Pancreas (tissue), 10 donors: ENCODE results near the gene OR10AD1. TPM values are rescaled to one million over a fixed set of nuclear protein-coding genes. Genes with fewer than 3 reads are reported as not detected.

Experiments used
- ATAC-seq, 4 donors: fragments of 200-7000 bp; cut with Tn5 transposase; one replicate each; pipeline versions ENCODE4 v1.8.0 to v1.9.1; 2020; ENCODE audit warnings: mild to moderate bottlenecking in 4 of 4, moderate library complexity in 4 of 4
- DNase-seq, 6 donors: peaks; one replicate each; pipeline ENCODE4 v3.0.0-alpha.2; 2020
- FAIRE-seq: peaks from 2 replicates; lab custom pipeline; 2012; peaks lifted over from hg19 to GRCh38; lab: Jason Lieb, UNC
- H3K27ac ChIP-seq, 4 donors: fragments of 200-600 bp; sonication (generic); 1 replicate in 3 of 4; 2 replicates in 1 of 4; pipeline versions ENCODE4 v1.5.0 to v1.8.0; 2020
- H3K27me3 ChIP-seq, 4 donors: fragments of 200-600 bp; one replicate each; pipeline ENCODE4 v1.8.0; 2021
- H3K36me3 ChIP-seq, 3 donors: fragments of 200-600 bp; sonication (generic) in 1 of 3; one replicate each; pipeline versions ENCODE4 v1.5.0 to v1.8.0; 2020 to 2021
- H3K4me1 ChIP-seq, 3 donors: fragments of 200-600 bp; one replicate each; pipeline ENCODE4 v1.8.0; 2021
- H3K4me3 ChIP-seq, 4 donors: fragments of 200-600 bp; sonication (generic) in 2 of 4; one replicate each; pipeline versions ENCODE4 v1.5.0 to v1.8.0; 2020 to 2021
- H3K9me3 ChIP-seq, 4 donors: fragments of 200-600 bp; one replicate each; pipeline ENCODE4 v1.8.0; 2021
- WGBS, 2 donors: extraction: QIAGEN DNeasy Blood & Tissue Kit; methylation state at CpG; one replicate each; pipeline ENCODE4 v1.1.7; 2013; 5-methylcytosine and 5-hydroxymethylcytosine counted together
- intact Hi-C, 3 donors: fragments of 100-400 bp; cut with DNase I; formaldehyde crosslinking; loops; one replicate each; pipeline versions ENCODE4 v1.11.1 to v1.14.2; 2022
- polyA plus RNA-seq, 2 donors: library from polyadenylated mRNA; stranded (reverse); fragments of 200-250 nt; gene quantifications; one replicate each; pipeline ENCODE4 v1.2.3, GENCODE V29; 2013
- total RNA-seq, 6 donors: library from RNA; stranded (reverse); fragmentation: NEBNext Ultra II Directional in 4 of 6; extraction: Animal tissue kit (Norgen Biotek cat#: 25700) in 4 of 6; gene quantifications; one replicate each; pipeline versions ENCODE4 v1.2.1 to v1.2.4, GENCODE V29; 2021 to 2023
- TF ChIP-seq, protein P1 (sequence below), 4 donors: fragments of 200-600 bp; sonication (generic) in 3 of 4; IDR thresholded peaks; one replicate each; pipeline versions ENCODE4 v1.5.0 to v1.8.0; 2021; ENCODE audit warnings: antibody characterized with exemption in 4 of 4
- donor health status: healthy with polysubstance abuse.
- donor health status: DM: no; HTN: no; CAD: no; lungs with moderate emphysema.
- donor health status: DM: no; HTN: no; CAD: no.
- donor health status: control.
- donor health status: control.
- donor health status: Bipolar disorder and iron deficiency.
- donor health status: DM: yes; HTN: yes; CAD: no.
- donor health status: DM: no; HTN: no; CAD: no.
- donor health status: DM: no; HTN: no; CAD: no.
- donor health status: DM: yes; HTN: yes; CAD: no.

OR10AD1 gene
- total and polyA plus RNA-seq, 8 donors: not detected

DNA sequence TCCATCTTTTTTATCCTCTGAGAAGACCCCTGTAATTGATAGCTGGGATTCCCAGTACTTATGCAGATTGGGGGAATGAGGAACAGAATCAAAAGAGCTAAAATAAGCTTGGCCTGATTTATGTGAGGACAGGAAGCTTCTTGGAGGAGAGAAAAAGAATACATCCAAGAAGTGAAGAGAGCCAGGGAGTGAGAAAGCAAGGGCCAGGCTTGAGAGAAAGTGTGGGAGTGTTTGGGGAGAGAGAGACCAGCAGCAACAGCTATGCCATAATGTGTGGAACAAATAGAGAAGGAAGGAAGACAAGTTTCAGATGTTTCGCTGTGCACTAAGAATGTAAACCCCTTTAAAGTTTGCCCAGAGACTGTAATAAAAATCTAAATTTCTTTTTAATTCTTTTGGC, 23.6 kb downstream of the OR10AD1 start:
- Histone ChIP-seq H3K4me1 (peaks cover 4 to 7% (median 5%) of the 10 kb centered on the region in 3 donors), H3K36me3 (no peaks in the 10 kb centered on the region), H3K4me3 (no peak overlapping the region), H3K27me3 (peaks cover 0 to 24% (median 3%) of the 10 kb centered on the region in 4 donors), H3K27ac (no peak overlapping the region), H3K9me3 (no peaks in the 10 kb centered on the region)
- no peak for DNase-seq
- no peak for ATAC-seq
- TF ChIP-seq, protein P1, sequence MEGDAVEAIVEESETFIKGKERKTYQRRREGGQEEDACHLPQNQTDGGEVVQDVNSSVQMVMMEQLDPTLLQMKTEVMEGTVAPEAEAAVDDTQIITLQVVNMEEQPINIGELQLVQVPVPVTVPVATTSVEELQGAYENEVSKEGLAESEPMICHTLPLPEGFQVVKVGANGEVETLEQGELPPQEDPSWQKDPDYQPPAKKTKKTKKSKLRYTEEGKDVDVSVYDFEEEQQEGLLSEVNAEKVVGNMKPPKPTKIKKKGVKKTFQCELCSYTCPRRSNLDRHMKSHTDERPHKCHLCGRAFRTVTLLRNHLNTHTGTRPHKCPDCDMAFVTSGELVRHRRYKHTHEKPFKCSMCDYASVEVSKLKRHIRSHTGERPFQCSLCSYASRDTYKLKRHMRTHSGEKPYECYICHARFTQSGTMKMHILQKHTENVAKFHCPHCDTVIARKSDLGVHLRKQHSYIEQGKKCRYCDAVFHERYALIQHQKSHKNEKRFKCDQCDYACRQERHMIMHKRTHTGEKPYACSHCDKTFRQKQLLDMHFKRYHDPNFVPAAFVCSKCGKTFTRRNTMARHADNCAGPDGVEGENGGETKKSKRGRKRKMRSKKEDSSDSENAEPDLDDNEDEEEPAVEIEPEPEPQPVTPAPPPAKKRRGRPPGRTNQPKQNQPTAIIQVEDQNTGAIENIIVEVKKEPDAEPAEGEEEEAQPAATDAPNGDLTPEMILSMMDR (IDR thresholded peaks at IDR 0.05): no peak
- FAIRE-seq: no peak
- WGBS, 2 donors: 88 to 95% methylated on average over 1 of the region's 1 CpG
- intact Hi-C loops: no loop called here

DNA sequence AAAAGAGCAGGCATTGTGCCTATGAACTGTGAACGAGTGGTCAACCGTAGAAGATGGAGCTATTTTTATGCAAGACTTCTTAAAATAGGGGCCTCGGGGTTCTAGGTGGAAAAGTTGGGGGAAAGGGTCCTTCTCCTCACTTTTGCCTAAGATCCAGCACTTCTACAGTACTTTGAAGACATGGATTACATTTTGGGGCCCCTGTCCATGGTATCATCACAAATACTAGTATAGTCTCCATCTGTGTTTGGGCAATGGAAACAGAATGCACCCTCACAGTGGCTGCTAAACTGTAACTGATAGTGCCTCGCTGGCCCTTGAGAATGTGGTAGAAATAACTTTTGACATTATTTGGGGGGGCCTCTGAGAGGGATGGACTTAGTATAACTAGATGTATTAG, 25.1 kb downstream of the OR10AD1 start:
- ATAC-seq (no peak), DNase-seq (no peak), FAIRE-seq (no peak)
- Histone ChIP-seq H3K36me3 (no peaks in the 10 kb centered on the region), H3K4me1 (peaks cover 4 to 5% (median 4%) of the 10 kb centered on the region in 3 donors), H3K27ac (no peak overlapping the region), H3K9me3 (no peaks in the 10 kb centered on the region), H3K27me3 (peaks cover 0 to 19% (median 0%) of the 10 kb centered on the region in 4 donors), H3K4me3 (no peak overlapping the region)
- TF ChIP-seq, protein P1 (IDR thresholded peaks at IDR 0.05): no peak
- intact Hi-C loops: no loop called here
- 62 to 65% methylated on average over 4 of the region's 4 CpGs for WGBS, 2 donors

DNA sequence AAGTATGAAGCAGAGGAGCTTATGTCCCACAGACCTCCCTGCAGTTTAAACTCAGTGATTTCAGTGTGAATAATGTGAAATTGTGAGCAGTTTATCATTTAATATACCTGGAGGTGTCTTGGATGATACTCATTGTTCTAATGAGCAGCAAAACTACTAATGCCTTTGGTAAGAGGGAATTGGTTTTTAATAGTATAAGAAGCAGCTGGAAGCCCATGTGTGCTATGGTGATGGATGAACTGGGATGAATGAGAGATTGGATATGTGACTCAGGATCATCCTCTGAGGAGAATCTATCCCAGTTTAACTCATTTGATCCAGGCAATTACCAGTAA, 26.7 kb downstream of the OR10AD1 start:
- H3K27ac ChIP-seq: no peak overlapping the region
- peaks cover 0 to 4% (median 0%) of the 10 kb centered on the region in 3 donors for H3K4me1 ChIP-seq
- no peak for FAIRE-seq
- no peaks in the 10 kb centered on the region for H3K36me3 ChIP-seq
- ATAC-seq: no peak
- intact Hi-C loops: no loop called here
- no peak overlapping the region for H3K4me3 ChIP-seq
- no peak for DNase-seq
- TF ChIP-seq, protein P1 (IDR thresholded peaks at IDR 0.05): no peak
- H3K27me3 ChIP-seq: peaks cover 0 to 8% (median 0%) of the 10 kb centered on the region in 4 donors
- no peaks in the 10 kb centered on the region for H3K9me3 ChIP-seq

DNA sequence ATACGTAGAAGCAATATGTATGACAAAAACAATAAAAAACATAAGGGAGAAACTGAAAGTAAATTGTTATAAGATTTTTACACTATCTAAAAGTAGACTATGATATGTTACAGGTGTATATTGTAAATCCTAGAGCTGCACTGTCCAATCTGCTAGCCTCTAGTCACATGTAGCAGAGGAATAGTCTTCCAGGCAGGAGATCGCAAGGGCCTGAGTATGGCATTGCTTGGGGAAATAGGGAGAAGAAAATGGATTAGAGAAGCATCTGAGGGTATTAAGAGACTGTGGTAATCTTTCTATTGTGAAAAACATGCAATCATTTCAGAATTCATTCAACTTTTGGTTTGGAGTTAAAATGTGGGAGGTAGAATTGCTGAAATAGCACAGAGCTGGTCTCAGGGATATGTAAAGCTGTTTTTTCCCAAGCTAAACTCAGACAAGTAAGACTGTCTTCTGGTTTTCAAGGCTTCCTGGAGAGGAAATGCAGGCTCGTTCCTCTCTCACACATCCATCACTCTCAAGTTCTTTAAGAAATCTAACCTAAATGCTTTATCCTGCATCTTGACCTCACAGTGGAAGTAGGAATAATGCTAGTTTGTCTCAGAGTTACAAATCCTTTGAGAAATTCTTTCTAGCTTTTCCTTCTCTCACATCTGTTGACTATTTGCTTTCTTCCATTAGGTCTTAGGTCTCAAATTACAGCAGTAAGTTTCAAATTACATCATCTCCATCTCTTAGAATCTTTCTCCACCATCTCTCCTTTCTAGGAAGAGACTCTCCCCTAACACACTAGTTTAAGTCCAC, 27.3 kb downstream of the OR10AD1 start:
- H3K9me3 ChIP-seq: no peaks in the 10 kb centered on the region
- ATAC-seq (peak in 2 of 4 donors; percentile 47 to 59), FAIRE-seq (no peak), DNase-seq (no peak)
- peaks cover 0 to 3% (median 0%) of the 10 kb centered on the region in 4 donors for H3K27me3 ChIP-seq
- H3K4me1 ChIP-seq: peaks cover 0 to 4% (median 0%) of the 10 kb centered on the region in 3 donors
- no peak overlapping the region for H3K27ac ChIP-seq
- no peaks in the 10 kb centered on the region for H3K36me3 ChIP-seq
- H3K4me3 ChIP-seq: no peak overlapping the region
- TF ChIP-seq, protein P1 (IDR thresholded peaks at IDR 0.05): no peak
- WGBS, 2 donors: 62 to 65% methylated on average over 3 of the region's 3 CpGs
- intact Hi-C loops: no loop called here

DNA sequence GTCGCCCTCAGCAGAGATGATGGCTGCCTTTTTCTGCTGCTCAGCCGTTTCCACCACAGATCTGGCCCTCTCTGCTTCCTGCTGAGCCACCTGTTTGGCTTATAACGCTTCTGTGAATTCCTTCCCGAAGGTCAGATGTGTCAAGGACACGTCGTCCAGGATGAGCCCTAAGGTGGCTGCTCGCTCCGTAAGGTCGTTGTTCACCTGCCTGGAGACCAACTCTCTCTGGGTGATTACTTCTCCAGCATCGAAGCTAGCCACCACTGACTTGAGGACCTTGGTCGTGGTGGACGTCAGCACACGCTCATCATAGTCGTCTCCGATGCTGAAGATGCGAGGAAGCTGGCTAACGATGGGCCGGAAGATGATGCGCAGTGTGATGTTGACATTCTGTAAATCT, 34.1 kb downstream of the OR10AD1 start:
- H3K4me3 ChIP-seq: no peak overlapping the region
- H3K27me3 ChIP-seq: no peaks in the 10 kb centered on the region
- H3K27ac ChIP-seq: no peak overlapping the region
- intact Hi-C loops: loop anchor here in 1 of 3 donors (10.0 kb wide), 1 partner anchor 214 kb away; no protein-coding TSS in a partner anchor
- DNase-seq: no peak
- no peaks in the 10 kb centered on the region for H3K9me3 ChIP-seq
- 68 to 71% methylated on average over 19 of the region's 19 CpGs for whole genome bisulfite sequencing, 2 donors
- TF ChIP-seq, protein P1 (IDR thresholded peaks at IDR 0.05): no peak
- H3K36me3 ChIP-seq: no peaks in the 10 kb centered on the region
- H3K4me1 ChIP-seq: no peaks in the 10 kb centered on the region
- no peak for FAIRE-seq
- ATAC-seq: no peak
